ENCODE measurements around the gene MUS81.

MUS81 gene

GRCh38 chr11:65851811-65852507, 8.3 kb upstream of the MUS81 start:
- Mint-ChIP-seq H3K27ac (peak overlapping the region in 1 of 2 donors; percentile 78), H3K9me3 (no peaks in the 10 kb centered on the region), H3K36me3 (ENCODE audit: insufficient read depth) (peaks cover 66% of the 10 kb centered on the region), H3K4me1 (ENCODE audit: low read depth in 2 of 2) (peaks cover 31 to 33% of the 10 kb centered on the region in 2 donors), H3K27me3 (no peaks in the 10 kb centered on the region), H3K4me3 (no peak overlapping the region)
- ATAC-seq (replicated peaks): no peak
- DNase-seq: no peak

- Mint-ChIP-seq H3K27me3 (no peaks in the 10 kb centered on the region), H3K27ac (no peak overlapping the region), H3K36me3 (ENCODE audit: insufficient read depth) (peaks cover 73% of the 10 kb centered on the region), H3K4me3 (no peak overlapping the region), H3K4me1 (ENCODE audit: low read depth in 2 of 2) (peaks cover 31 to 33% of the 10 kb centered on the region in 2 donors), H3K9me3 (no peaks in the 10 kb centered on the region)
- no peak for DNase-seq
- no peak for ATAC-seq (replicated peaks)
These were observed 7.6 kb upstream of the MUS81 start for GRCh38 chr11:65852508-65853245.

- Mint-ChIP-seq H3K27ac (peak overlapping the region in 1 of 2 donors; percentile 83), H3K27me3 (no peaks in the 10 kb centered on the region), H3K36me3 (ENCODE audit: insufficient read depth) (peaks cover 81% of the 10 kb centered on the region), H3K4me3 (no peak overlapping the region), H3K4me1 (ENCODE audit: low read depth in 2 of 2) (peaks cover 33 to 37% of the 10 kb centered on the region in 2 donors), H3K9me3 (no peaks in the 10 kb centered on the region)
- DNase-seq: no peak
- ATAC-seq (replicated peaks): no peak
These were observed 6.8 kb upstream of the MUS81 start for GRCh38 chr11:65853246-65853979.

- Mint-ChIP-seq H3K27me3 (no peaks in the 10 kb centered on the region), H3K36me3 (ENCODE audit: insufficient read depth) (peaks cover 88% of the 10 kb centered on the region), H3K4me1 (ENCODE audit: low read depth in 2 of 2) (peaks cover 40 to 43% of the 10 kb centered on the region in 2 donors), H3K9me3 (no peaks in the 10 kb centered on the region), H3K4me3 (peak overlapping the region; percentile 50 to 62), H3K27ac (peak overlapping the region in 1 of 2 donors; percentile 83)
- DNase-seq (no peak), ATAC-seq (replicated peaks) (no peak)
These were observed 6.1 kb upstream of the MUS81 start for GRCh38 chr11:65854161-65854592.

- no peak overlapping the region for H3K27ac Mint-ChIP-seq
- peaks cover 47 to 49% of the 10 kb centered on the region in 2 donors for H3K4me1 Mint-ChIP-seq (ENCODE audit: low read depth in 2 of 2)
- H3K27me3 Mint-ChIP-seq: no peaks in the 10 kb centered on the region
- no peaks in the 10 kb centered on the region for H3K9me3 Mint-ChIP-seq
- DNase-seq (no peak), ATAC-seq (replicated peaks) (no peak)
- peak overlapping the region; percentile 50 to 88 for H3K4me3 Mint-ChIP-seq
- peaks cover 93% of the 10 kb centered on the region for H3K36me3 Mint-ChIP-seq (ENCODE audit: insufficient read depth)
These were observed 5.1 kb upstream of the MUS81 start for GRCh38 chr11:65854852-65855837.

GRCh38 chr11:65855927-65856363, 4.3 kb upstream of the MUS81 start:
- no peaks in the 10 kb centered on the region for H3K9me3 Mint-ChIP-seq
- ATAC-seq (replicated peaks) (no peak), DNase-seq (no peak)
- H3K27ac Mint-ChIP-seq: peak overlapping the region in 1 of 2 donors; percentile 92
- peak overlapping the region; percentile 88 to 94 for H3K4me3 Mint-ChIP-seq
- H3K36me3 Mint-ChIP-seq (ENCODE audit: insufficient read depth): peaks cover 88% of the 10 kb centered on the region
- peaks cover 52 to 55% of the 10 kb centered on the region in 2 donors for H3K4me1 Mint-ChIP-seq (ENCODE audit: low read depth in 2 of 2)
- H3K27me3 Mint-ChIP-seq: no peaks in the 10 kb centered on the region

- Mint-ChIP-seq H3K9me3 (no peaks in the 10 kb centered on the region), H3K4me3 (peak overlapping the region; percentile 88 to 94), H3K36me3 (ENCODE audit: insufficient read depth) (peaks cover 80% of the 10 kb centered on the region), H3K4me1 (ENCODE audit: low read depth in 2 of 2) (peaks cover 56 to 62% of the 10 kb centered on the region in 2 donors), H3K27me3 (no peaks in the 10 kb centered on the region), H3K27ac (peak overlapping the region; percentile 89 to 92)
- DNase-seq: peak; percentile 79 to 81 (median 79)
- ATAC-seq (replicated peaks): peak; percentile 9
These were observed 3.3 kb upstream of the MUS81 start for GRCh38 chr11:65856689-65857499.

- peaks cover 77% of the 10 kb centered on the region for H3K36me3 Mint-ChIP-seq (ENCODE audit: insufficient read depth)
- no peaks in the 10 kb centered on the region for H3K27me3 Mint-ChIP-seq
- ATAC-seq (replicated peaks): no peak
- H3K9me3 Mint-ChIP-seq: no peaks in the 10 kb centered on the region
- H3K4me1 Mint-ChIP-seq (ENCODE audit: low read depth in 2 of 2): peaks cover 54 to 63% of the 10 kb centered on the region in 2 donors
- H3K27ac Mint-ChIP-seq: peak overlapping the region in 1 of 2 donors; percentile 92
- DNase-seq: peak; percentile 65 to 74 (median 66)
- H3K4me3 Mint-ChIP-seq: peak overlapping the region; percentile 88 to 94
These were observed 2.8 kb upstream of the MUS81 start for GRCh38 chr11:65857500-65857852.

- peak; percentile 62 for ATAC-seq (replicated peaks)
- peak; percentile 93 to 95 (median 94) for DNase-seq
- H3K27me3 Mint-ChIP-seq: no peaks in the 10 kb centered on the region
- no peaks in the 10 kb centered on the region for H3K9me3 Mint-ChIP-seq
- H3K36me3 Mint-ChIP-seq (ENCODE audit: insufficient read depth): peaks cover 80% of the 10 kb centered on the region
- peaks cover 60 to 69% of the 10 kb centered on the region in 2 donors for H3K4me1 Mint-ChIP-seq (ENCODE audit: low read depth in 2 of 2)
- H3K4me3 Mint-ChIP-seq: peak within 1 kb of the TSS; percentile 88 to 94
- H3K27ac Mint-ChIP-seq: peak within 1 kb of the TSS; percentile 79 to 92
These were observed 2.2 kb upstream of the MUS81 start, which contains the start of gene CFL1 for GRCh38 chr11:65857853-65858680. TSS of gene CFL1 (minus strand) at chr11:65858180. CDS start at chr11:65858099, 81 bp downstream.

- Mint-ChIP-seq H3K9me3 (no peaks in the 10 kb centered on the region), H3K27ac (peak overlapping the region; percentile 79 to 92), H3K4me3 (peak overlapping the region; percentile 88 to 94), H3K36me3 (ENCODE audit: insufficient read depth) (peaks cover 80% of the 10 kb centered on the region), H3K4me1 (ENCODE audit: low read depth in 2 of 2) (peaks cover 57 to 69% of the 10 kb centered on the region in 2 donors), H3K27me3 (no peaks in the 10 kb centered on the region)
- DNase-seq: no peak
- no peak for ATAC-seq (replicated peaks)
These were observed 1.5 kb upstream of the MUS81 start for GRCh38 chr11:65858681-65859087.

- Mint-ChIP-seq H3K27me3 (no peaks in the 10 kb centered on the region), H3K4me1 (ENCODE audit: low read depth in 2 of 2) (peaks cover 52 to 65% of the 10 kb centered on the region in 2 donors), H3K36me3 (ENCODE audit: insufficient read depth) (peaks cover 78% of the 10 kb centered on the region), H3K4me3 (peak overlapping the region; percentile 88 to 94), H3K9me3 (no peaks in the 10 kb centered on the region), H3K27ac (peak overlapping the region; percentile 79 to 92)
- DNase-seq: peak; percentile 91 to 97 (median 95)
- ATAC-seq (replicated peaks): peak; percentile 64
These were observed 980 bp upstream of the MUS81 start for GRCh38 chr11:65859095-65859811.

All from effector memory CD8-positive, alpha-beta T cell (primary cell).